Measurements from ENCODE around the gene GMFB.

DNA sequence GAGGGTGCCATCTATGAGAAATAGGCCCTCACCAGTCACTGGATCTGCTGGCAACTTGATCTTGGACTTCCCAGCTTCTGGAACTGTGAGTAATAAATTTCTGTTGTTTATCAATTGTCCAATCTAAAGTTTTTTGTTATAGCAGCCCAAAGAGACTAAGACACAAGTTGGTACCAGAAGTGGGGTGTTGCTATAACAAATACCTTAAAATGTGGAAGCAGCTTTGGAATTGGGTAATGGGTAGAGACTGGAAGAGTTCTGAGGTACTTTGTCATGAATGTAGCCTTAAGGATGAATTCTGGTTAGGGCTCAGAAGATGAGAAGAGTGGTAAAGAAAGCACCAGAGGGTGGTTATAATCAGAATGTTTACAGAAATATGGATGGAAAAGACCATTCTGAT is 21.5 kb downstream of the GMFB start:
- TF ChIP-seq POLR2A (IDR thresholded peaks at IDR 0.05) (no peak), POLR2AphosphoS5 (IDR thresholded peaks at IDR 0.05; ENCODE audit: insufficient read depth in 1 of 2, low read depth in 1 of 2) (no peak)
- TF ChIP-seq, protein P1, sequence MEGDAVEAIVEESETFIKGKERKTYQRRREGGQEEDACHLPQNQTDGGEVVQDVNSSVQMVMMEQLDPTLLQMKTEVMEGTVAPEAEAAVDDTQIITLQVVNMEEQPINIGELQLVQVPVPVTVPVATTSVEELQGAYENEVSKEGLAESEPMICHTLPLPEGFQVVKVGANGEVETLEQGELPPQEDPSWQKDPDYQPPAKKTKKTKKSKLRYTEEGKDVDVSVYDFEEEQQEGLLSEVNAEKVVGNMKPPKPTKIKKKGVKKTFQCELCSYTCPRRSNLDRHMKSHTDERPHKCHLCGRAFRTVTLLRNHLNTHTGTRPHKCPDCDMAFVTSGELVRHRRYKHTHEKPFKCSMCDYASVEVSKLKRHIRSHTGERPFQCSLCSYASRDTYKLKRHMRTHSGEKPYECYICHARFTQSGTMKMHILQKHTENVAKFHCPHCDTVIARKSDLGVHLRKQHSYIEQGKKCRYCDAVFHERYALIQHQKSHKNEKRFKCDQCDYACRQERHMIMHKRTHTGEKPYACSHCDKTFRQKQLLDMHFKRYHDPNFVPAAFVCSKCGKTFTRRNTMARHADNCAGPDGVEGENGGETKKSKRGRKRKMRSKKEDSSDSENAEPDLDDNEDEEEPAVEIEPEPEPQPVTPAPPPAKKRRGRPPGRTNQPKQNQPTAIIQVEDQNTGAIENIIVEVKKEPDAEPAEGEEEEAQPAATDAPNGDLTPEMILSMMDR (IDR thresholded peaks at IDR 0.05): no peak

Measured in vagina (tissue), 2 donors.